Activated naive CD4-positive, alpha-beta T cell (primary cell): ENCODE measurements around the gene IQCM.
"Not testable (repeated sequence)": the region's sequence is repeated elsewhere in the genome, so short reads cannot be mapped to it uniquely, and the experiment has no call there.

Experiments
- DNase-seq, 4 experiments: peaks; one replicate each; lab custom pipeline; 2025; lab: John Stamatoyannopoulos, UW

IQCM gene

DNA sequence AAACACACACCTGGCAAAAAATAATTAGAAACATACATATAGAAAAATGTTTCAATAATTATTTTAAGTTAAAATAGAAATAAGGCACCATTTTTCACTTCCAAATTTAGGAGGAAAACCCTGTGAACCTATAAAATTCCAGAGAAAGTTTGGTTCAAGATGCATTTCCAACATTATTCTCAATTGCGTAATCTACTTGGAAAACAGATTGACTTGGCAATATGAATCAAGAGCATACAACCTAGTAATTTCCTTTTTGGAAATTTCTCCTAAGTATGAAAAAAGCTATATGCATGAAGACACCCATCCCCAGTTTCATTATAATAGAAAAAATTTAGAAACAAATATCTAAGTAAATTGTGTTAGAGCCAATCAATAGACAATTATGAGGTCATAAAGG lies 242.9 kb downstream of the IQCM start:
- DNase-seq = no peak

DNA sequence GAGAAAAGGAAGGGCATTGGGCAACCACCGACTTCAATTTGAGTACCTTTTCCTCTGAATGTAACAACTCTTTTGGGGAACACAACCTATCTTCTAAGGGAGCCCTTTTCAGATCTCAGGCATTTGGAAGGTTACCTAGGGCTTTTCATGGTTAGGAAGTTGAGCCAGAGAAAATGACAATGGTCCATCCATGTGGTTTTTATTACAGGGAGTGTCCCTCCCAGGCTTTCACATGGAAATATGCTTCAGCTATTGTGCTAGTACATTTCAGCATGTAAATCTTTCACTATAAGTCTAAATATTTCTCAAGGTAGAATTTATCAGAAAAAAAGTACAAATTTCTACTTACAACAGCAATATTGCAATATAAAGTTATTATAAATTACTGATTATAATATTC lies 259.8 kb downstream of the IQCM start:
- no peak for DNase-seq

DNA sequence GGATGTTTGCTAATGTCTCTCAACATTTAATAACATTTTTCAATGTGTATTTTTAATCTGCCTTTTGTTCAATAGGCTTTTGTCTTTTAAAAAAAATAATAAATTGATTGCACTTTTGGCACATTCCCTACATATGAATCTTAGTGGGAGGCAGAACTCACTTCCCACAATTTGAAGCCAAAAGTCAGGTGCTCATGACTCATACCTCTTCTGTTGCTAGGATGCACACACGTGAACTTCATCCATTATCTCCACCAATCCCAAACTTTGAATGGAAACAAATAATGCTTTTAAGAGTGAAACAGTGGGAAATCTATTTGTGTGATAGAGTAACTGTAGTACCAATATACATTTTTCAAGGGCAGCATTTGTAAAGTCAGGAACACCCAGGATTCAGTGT lies 260.5 kb downstream of the IQCM start:
- no peak for DNase-seq

DNA sequence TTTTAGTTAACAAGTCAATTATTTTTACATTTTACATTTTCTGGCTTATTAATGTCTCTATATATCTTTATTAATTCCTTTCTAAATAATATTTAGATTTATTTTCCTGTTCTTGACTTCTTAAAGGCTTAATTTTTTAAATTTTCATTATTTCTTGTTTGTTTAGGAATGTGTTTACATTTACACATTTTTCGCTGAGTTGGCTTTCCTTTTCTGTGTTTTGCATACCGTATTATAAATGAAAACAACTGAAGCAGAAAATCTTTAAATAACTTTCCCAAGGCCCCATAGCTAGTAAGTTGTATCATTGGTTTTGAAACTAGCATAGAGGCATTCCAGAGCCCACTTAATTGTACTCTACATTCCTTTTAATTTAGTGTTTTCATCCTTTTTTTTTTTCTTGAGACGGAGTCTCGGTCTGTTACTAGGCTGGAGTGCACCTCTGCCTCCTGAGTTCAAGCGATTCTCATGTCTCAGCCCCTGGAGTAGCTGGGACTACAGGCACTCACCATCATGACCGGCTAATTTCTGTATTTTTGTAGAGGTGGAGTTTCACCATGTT lies 261.6 kb downstream of the IQCM start:
- no peak for DNase-seq

DNA sequence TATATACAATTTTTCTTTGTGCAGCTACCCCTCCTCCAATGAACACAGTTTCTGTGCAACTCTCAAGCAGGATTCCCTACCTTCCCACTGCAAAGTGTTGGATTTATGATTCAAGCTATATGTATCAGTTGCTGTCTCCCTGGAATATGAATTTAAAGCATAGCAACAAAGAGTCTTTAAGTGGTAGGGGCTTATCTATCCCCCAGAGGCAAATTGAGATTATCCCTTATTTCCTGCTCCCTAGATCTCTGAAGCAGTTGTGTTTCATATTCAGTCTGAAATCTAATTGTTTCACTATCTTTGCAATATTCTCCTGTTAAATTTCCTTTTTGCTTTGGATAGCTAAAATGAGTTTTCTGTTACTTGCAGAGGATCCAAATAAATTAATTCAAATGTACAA lies 263.0 kb downstream of the IQCM start:
- DNase-seq = no peak

DNA sequence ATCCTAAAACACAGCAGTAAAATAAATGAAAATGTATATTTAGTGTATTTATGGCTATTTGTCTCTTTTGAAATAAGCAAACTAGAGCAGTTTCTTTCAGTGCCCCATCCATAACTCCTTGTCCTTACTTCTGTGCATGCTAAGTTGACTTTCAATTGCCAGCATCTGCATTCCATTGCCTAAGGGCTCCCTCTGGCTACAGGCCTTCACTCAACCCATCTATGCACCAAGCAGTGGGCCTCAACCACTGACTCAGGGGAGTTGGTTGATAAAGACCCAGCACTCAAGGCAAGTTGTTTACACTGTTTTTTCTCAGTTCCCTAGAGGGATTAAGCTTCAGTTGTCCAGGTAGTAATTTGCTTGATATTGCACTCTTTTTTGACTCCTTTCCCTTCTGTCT lies 265.7 kb downstream of the IQCM start:
- DNase-seq = no peak

DNA sequence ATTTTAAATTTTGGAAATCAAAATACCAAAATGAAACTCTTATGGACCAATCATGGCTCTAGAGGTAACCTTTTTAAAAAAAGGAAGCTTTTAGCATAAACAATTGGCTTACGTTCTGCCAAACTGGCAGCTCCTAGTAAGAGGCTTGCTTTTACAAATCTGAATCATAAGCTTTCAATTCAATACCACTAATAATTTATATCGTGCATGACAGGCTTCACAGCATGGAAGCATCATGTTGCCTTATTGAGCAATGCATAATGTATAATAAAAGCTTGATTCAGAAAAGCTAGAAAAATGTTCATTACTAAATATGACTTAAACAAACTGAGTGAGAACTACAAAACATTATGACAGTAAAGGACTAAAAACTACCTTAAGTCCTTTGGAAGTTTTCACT lies 280.9 kb downstream of the IQCM start:
- no peak for DNase-seq

DNA sequence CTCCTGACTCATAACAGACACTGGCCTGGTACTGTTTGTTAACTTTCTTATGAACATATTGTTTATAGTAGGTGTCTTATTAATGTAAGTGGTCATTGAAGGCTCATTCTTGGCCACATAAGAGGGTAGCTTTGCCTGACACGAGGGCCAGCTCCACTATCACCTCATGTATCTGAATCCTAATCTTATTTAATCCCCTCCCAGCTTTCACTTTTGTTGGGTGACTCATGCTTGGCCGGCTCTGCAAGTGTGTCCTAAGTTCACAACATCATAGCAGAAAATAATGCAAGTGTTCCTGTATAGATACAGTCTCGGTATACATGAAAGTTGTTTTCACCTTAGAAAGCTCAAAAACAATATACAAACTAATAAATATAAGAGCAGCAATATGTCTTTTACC lies 283.8 kb downstream of the IQCM start:
- DNase-seq = no peak

DNA sequence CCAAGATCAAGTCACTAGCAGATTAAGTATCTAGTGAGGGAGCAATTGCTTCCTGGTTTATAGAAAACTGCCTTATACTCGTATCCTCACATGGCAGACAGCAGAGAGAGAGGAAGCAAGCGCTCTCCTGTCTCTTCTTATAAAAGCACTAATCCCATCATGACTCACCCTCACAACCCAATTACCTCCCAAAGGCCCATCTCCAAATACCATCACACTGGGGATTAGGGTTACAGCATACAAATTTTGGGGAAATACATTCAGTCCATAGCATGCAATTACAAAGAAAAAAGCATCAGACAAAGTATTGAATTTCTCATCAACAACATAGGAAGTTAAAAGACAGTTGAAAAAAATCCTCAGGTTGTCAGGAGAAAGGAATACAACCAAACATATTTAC lies 292.6 kb downstream of the IQCM start:
- DNase-seq = no peak

DNA sequence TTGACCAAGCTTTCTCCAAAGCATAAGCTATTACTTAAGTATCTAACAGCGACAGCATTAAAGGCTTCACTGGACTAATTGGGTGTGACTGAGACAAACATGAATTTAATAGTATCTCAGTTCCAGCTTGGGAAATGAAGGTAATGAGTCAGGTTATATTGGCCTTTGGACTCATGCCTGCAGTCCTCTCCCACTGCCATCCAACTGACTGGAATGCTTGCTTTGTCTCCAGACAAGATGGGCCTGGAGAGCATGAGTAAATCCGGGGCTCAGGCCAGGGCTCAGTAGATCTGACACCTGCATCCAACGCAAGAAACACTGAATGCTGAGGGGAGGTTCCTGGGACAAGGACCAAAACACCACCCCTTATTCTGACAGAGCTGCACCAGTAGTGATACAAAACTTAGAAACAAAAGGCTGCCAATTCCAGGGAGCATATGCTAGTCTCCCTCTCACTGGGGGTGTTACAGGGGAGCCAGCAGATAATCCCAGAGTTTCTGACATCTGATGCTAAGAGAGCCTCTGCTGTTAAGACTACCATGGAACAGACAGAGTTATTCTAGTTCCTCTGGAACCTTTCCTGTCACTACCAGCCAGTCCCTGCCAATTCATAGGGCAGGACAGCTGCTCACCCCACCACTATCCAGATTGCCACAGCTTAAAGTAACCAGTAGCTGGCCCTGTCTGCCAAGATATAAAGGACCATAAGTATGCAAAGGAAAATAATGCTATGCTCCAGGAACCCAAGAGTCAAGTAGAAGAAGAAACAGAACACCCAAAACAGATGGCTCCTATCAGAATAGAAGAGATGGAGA lies 293.8 kb downstream of the IQCM start:
- DNase-seq = no peak

DNA sequence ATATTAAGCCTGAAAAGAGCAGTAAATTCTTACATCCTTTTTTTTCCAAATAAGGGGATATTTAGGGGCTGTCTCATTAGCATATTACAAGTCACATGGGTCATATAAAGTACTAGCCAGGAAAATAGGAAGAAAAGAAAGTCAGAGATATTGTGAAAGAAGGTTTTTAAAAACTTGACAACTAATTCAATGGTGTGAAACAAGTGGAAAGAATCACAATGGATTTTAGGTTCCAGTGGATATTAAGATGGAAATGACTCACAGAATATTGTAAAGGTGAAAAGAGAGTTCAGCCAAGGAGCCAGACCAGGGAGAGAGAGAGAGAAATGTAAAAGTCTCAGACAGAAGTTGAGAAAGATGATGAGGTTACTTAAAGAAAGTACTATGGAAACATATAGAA lies 297.2 kb downstream of the IQCM start:
- no peak for DNase-seq

DNA sequence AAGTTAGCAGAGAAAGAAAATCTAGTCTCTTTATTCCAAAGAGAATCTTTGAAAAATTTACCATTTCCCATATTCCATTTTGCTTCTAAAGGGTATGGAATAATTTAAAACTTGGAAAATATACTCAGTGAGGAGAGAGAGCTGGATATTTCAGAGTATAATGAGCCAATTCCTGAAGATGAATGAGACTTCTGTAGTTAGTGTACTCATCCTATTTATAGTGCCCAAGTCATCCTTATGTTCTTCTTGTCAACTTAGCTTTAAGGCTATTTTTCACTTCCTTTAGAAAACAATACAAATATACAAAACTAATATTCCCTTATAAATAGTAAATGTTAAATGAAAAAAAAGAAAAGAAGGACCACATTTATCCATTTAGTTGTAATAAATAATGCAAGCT lies 302.6 kb downstream of the IQCM start:
- DNase-seq = no peak

DNA sequence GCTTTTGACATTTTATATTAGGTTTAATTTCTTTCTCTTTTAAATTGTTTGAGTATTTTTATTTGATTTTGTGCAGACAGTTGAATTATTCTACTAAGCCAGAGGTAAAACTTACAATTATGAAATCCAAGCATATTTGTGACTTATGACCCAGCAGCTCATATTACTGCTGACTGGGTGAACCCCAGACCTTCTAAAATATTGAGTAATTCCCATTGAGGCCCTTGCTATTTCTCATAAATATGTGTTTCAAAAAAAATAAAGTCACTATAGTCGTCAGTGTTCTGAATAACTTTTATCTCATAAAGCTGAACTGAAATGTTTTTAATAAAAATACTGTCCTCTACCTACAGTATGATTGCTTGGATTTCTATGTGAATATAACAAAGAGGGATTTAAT lies 303.1 kb downstream of the IQCM start:
- no peak for DNase-seq

DNA sequence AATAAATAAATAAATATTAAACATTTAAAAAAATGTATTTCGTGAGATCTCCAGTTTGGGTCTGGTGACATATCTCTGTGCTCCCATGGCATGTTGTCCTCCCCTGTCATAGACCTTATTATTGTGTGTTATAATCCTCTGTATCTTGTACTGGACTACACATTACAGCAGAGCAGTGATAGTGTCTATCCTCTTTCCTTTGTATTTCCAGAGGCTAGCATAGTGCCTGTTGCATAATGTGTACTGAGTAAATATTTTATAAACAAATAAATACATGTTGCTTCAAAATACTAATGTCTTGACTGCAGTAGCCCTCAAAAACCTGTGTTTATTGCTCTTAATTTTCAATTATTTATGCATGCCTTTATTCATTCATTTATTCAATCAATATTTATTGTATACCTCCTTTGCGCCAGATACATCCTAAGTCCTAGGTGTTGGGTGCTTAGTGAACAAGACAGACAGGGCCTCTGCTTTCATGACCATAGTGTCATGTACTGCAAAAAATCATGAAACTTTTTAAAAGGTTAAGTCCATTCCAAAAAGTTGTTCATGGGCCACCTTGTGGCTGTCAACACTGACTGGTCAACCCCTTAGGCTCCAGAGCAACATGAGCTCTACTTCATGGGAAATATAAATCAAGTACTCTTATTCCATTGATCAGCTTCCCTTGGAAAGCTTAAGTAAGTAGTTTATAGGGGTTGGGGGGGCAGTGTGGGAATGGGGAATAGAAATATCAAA lies 303.9 kb downstream of the IQCM start:
- no peak for DNase-seq

DNA sequence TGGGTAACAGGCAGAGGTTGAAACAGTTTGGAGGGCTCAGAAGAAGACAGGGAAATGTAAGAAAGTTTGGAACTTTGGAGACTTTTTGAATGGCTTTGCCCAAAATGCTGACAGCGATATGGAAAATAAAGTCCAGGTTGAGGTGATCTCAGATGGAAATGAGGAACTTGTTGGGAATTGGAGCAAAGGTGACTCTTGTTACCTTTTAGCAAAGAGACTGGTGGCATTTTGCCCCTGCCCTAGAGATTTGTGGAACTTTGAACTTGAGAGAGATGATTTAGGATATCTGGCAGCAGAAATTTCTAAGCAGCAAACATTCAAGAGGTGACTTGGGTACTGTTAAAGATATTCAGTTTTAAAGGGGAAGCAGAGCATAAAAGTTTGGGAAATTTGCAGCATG lies 308.3 kb downstream of the IQCM start:
- not testable (repeated sequence) for DNase-seq

DNA sequence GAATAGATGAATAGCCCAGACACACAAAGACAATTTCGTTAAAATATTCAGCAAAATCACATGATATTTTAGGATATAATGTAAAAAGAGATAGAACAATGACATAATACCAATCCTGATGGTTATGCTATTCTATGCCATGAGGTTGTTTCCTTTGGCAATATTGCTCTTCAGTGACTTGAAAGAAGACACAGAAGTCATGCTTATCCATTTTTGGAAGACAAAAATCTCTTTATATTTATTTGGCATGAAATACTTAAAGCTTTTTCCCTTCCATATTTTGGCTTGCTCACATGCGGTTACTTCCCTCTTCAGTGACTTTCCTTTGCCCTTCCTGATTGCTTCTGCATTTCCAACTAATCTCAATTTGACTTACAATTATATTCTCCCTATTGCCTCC lies 314.8 kb downstream of the IQCM start:
- DNase-seq = no peak

DNA sequence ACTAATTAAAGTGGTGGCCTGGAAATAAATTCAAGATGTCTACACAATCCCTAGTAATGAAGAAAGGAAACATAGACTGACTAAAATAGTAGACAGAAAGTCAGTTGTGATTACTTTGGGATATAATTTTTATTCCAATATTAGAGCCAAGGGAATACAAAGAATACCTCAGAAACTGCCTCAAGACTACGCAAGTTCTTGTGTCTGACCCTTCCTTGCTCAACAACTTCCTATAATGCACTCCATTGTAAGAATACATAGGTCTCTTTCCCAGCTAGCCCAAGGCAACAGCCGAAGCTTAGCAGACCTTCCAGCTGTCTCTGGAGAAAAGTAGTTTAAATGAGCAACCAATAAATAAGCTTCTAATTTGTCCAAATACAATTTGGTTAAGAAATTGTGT lies 315.9 kb downstream of the IQCM start:
- DNase-seq = no peak

DNA sequence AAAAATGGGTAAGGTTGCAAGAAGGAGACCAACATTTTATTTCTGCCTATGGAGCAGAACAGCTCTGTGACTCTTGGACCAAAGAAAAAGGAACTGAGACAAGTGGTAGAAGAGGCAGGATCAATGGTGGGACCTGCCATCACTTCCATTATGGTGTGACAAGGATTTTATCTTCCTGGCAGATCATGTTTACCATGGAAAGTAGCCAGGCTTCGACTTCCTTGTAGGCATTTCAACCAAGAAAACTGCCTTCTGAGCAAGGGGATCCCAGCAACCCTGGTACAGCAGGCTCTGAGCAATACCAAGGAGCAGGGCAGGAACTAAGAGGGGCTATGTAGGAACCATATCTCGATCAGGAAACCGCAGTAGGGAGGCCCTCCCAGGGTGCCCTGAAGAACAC lies 317.4 kb downstream of the IQCM start:
- DNase-seq = no peak

DNA sequence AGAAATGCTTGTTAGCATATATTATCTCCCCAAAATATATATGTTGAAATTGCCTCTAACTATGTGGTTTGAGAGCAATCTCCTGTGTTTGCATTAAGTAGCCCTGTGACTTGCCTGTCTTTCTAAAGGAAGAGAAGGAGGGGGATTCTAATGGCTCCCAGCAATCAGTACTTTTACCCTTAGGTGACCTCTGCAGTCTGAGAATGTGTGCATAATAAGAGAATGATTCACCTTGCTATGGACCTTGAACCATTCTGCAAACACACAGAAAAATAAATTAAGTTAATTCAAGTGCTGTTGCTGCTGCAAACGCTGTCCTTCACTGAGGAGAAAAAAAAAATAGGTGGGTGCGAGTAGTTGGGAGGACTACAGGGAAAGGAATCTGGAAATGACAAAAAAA lies 322.2 kb downstream of the IQCM start:
- DNase-seq = no peak

DNA sequence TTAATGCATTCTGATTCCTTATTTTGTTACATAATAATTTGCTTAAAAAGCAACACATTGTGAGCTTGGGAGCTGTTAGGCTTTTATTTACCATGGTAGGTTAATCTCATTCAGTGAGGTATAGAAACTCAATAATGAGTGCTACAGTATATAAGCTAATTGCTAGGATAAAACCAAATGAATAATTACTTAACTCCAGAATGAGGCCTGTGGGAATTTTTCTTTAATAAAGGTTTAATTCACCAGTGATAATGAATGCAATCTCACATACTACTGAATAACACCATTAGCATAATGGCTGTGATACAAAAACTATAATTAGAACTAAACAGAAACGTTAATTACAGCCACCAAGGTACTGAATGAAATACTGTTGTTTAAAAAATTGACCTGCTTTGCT lies 326.3 kb downstream of the IQCM start:
- DNase-seq = no peak

DNA sequence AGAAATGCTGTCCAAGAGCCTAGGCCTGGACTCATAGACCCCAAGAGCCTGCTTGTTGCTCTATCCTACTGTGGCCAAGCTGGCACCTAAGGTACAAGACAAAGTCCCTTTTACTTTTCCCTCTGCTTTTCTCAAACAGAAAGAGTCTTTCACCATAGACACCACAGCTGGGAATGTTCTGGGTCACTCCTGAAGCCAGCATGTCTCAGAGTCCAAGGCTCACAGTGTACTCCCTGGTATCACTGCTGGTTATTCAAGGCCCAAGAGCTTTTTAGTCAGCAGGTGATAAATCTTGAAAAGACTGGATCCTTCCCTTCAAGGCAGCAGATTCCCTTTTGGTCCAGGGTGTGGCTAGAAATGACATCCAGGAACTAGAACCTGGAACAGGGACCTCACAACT lies 328.8 kb downstream of the IQCM start:
- DNase-seq = no peak

DNA sequence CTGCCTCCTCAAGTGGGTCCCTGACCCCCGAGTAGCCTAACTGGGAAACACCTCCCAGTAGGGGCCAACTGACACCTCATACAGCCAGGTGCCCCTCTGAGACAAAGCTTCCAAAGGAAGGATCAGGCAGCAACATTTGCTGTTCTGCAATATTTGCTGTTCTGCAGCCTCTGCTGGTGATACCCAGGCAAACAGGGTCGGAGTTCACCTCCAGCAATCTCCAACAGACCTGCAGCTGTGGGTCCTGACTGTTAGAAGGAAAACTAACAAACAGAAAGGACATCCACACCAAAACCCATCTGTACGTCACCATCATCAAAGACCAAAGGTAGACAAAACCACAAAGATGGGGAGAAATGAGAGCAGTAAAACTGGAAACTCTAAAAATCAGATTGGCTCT lies 347.0 kb downstream of the IQCM start:
- not testable (repeated sequence) for DNase-seq

DNA sequence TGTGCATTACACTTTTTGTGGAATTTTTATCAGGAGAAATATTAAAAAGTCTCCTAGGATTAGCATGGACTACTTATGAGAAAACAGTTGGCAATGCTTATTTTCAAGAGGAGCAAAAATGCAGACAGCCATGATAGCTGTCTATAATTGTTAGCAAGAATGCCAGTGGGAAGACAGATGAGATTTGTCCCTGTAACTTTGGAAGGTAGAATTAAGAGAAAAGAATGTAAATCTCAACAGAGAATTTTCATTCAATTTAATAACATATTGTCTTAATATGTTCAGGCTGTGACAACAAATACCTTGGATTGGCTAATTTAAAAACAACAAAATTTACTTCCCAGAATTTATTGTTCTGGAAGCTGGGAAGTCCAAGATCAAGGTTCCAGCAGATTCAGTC lies 349.2 kb downstream of the IQCM start:
- DNase-seq = no peak
